Endothelial cell of umbilical vein (primary cell): ENCODE results near the gene MMP2.

Experiments
- EZH2 ChIP-seq: IDR thresholded peaks from 2 replicates; pipeline ENCODE4 v1.6.1; 2012; ENCODE audit warnings: borderline replicate concordance, low read depth, mild to moderate bottlenecking, moderate library complexity, low read length, inconsistent platforms; ENCODE audit not compliant: severe bottlenecking
- POLR2A ChIP-seq: IDR thresholded peaks from 2 replicates; pipeline ENCODE4 v1.6.1; 2012; ENCODE audit warnings: low read depth, mild to moderate bottlenecking, control low read depth, low read length
- POLR2AphosphoS5 ChIP-seq: IDR thresholded peaks from 2 replicates; pipeline ENCODE4 v1.6.1; 2012; ENCODE audit warnings: low read depth, mild to moderate bottlenecking, control low read depth, low read length, moderate library complexity; ENCODE audit not compliant: insufficient read depth
- TF ChIP-seq, protein P1 (sequence below), 2 donors: IDR thresholded peaks; 1 replicate in 1 of 2; 2 replicates in 1 of 2; pipeline ENCODE4 v1.5.1; 2011; ENCODE audit warnings: low read length in 2 of 2, mild to moderate bottlenecking in 2 of 2, moderate library complexity in 2 of 2, control low read depth in 1 of 2, inconsistent platforms in 1 of 2, low read depth in 1 of 2; ENCODE audit not compliant: insufficient read depth in 1 of 2; ENCODE audit errors: extremely low read depth in 1 of 2

DNA sequence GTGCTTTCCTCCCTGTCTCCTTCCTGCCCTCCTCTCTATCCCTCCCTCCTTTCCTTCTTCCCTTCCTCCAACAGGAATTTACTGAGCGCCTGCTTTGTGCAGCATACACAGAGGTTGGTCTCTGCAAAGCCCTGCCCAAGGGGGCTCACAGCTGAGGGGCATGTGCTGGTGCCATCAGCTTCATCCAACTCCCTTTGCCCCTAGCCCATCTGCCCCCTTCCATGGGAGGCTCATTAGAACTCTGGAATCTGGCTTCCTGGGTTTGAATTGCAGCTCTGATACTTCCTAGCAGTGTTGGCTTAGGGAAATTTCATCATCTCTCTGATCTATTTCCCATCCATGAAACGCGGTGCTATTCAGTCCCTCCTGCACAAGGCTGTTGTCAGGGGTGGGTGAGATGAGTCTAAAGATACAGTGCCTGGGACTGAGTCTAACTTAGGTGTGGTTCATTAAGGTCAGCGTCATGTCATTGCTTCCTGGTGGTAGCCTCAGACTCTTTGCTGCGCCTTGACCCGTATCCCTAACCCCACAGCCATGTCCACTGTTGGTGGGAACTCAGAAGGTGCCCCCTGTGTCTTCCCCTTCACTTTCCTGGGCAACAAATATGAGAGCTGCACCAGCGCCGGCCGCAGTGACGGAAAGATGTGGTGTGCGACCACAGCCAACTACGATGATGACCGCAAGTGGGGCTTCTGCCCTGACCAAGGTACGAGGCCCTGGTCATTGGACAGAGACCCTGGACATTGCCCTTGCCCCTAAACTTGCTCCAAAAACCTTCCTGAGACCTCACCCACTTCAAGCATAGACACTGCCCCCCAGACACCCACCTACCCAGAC lies 10.3 kb downstream of the MMP2 start:
- TF ChIP-seq POLR2A (no peak), POLR2AphosphoS5 (no peak), EZH2 (no peak)
- TF ChIP-seq, protein P1, sequence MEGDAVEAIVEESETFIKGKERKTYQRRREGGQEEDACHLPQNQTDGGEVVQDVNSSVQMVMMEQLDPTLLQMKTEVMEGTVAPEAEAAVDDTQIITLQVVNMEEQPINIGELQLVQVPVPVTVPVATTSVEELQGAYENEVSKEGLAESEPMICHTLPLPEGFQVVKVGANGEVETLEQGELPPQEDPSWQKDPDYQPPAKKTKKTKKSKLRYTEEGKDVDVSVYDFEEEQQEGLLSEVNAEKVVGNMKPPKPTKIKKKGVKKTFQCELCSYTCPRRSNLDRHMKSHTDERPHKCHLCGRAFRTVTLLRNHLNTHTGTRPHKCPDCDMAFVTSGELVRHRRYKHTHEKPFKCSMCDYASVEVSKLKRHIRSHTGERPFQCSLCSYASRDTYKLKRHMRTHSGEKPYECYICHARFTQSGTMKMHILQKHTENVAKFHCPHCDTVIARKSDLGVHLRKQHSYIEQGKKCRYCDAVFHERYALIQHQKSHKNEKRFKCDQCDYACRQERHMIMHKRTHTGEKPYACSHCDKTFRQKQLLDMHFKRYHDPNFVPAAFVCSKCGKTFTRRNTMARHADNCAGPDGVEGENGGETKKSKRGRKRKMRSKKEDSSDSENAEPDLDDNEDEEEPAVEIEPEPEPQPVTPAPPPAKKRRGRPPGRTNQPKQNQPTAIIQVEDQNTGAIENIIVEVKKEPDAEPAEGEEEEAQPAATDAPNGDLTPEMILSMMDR (IDR thresholded peaks at IDR 0.05; ENCODE audit: extremely low read depth in 1 of 2, insufficient read depth in 1 of 2, low read depth in 1 of 2, low read length in 2 of 2): no peak
